ENCODE data around the gene MDC1.

GRCh38 chr6:30766461-30767157 lies 49.5 kb upstream of the MDC1 start:
- TF ChIP-seq, protein P1, sequence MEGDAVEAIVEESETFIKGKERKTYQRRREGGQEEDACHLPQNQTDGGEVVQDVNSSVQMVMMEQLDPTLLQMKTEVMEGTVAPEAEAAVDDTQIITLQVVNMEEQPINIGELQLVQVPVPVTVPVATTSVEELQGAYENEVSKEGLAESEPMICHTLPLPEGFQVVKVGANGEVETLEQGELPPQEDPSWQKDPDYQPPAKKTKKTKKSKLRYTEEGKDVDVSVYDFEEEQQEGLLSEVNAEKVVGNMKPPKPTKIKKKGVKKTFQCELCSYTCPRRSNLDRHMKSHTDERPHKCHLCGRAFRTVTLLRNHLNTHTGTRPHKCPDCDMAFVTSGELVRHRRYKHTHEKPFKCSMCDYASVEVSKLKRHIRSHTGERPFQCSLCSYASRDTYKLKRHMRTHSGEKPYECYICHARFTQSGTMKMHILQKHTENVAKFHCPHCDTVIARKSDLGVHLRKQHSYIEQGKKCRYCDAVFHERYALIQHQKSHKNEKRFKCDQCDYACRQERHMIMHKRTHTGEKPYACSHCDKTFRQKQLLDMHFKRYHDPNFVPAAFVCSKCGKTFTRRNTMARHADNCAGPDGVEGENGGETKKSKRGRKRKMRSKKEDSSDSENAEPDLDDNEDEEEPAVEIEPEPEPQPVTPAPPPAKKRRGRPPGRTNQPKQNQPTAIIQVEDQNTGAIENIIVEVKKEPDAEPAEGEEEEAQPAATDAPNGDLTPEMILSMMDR (optimal IDR thresholded peaks at IDR 0.05 in 1 of 3, IDR thresholded peaks at IDR 0.05 in 1 of 3, conservative IDR thresholded peaks at IDR 0.05 in 1 of 3; ENCODE audit: extremely low read depth in 1 of 3, insufficient read depth in 2 of 3, low read length in 3 of 3) = no peak
- TF ChIP-seq EZH2 (IDR thresholded peaks at IDR 0.05; ENCODE audit: low read length) = no peak

All from keratinocyte (primary cell).